IgD-negative memory B cell (primary cell): ENCODE results near the gene ICE2. TPM values are rescaled to one million over a fixed set of nuclear protein-coding genes. Genes with fewer than 3 reads are reported as not detected.

ENCODE experiments used
- H3K27ac Mint-ChIP-seq, 3 donors: one replicate each; pipeline ENCODE4 v1.8.0; 2020 to 2022; ENCODE audit warnings: mild to moderate bottlenecking in 3 of 3, mixed read lengths in 3 of 3, moderate library complexity in 1 of 3
- H3K27me3 Mint-ChIP-seq: one replicate; pipeline ENCODE4 v1.8.0; 2021; ENCODE audit warnings: mixed read lengths
- H3K36me3 Mint-ChIP-seq: one replicate; pipeline ENCODE4 v1.8.0; 2020; ENCODE audit warnings: mild to moderate bottlenecking, mixed read lengths
- H3K4me1 Mint-ChIP-seq, 3 donors: one replicate each; pipeline ENCODE4 v1.8.0; 2020 to 2022; ENCODE audit warnings: mixed read lengths in 3 of 3, mild to moderate bottlenecking in 1 of 3
- H3K4me3 Mint-ChIP-seq, 4 donors: one replicate each; pipeline ENCODE4 v1.8.0; 2020 to 2022; ENCODE audit warnings: mild to moderate bottlenecking in 4 of 4, mixed read lengths in 4 of 4, moderate library complexity in 3 of 4
- H3K9me3 Mint-ChIP-seq, 3 donors: one replicate each; pipeline ENCODE4 v1.8.0; 2020 to 2021; ENCODE audit warnings: mixed read lengths in 3 of 3, mild to moderate bottlenecking in 1 of 3
- polyA plus RNA-seq: library from polyadenylated mRNA; unstranded; fragments of 300-500 nt; fragmentation: Illumina TruSeq; gene quantifications from one replicate; pipeline ENCODE4 v1.2.3, GENCODE V29; 2021

The ICE2 gene
- polyA plus RNA-seq, 1 donor from 2014 or later = 52.8 TPM

DNA sequence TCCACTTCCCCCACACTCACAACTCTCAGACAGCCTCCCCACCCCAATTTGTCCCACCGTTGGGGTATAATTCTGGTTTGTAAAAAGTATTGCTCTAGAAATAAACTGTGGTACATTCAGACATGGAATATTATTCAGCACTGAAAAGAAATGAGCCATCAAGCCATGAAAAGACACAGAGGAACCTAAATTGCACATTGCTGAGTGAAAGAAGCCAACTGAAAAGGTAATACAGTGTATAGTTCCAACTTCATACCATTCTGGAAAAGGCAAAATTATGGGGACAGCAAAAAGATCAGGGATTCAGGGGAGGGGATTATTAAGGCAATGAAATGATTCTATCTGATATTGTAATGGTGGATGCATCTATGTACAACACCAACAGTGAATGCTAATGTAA lies 91.6 kb downstream of the ICE2 start:
- no peak overlapping the region for H3K4me3 Mint-ChIP-seq
- peaks cover 2% of the 10 kb centered on the region for H3K36me3 Mint-ChIP-seq
- no peaks in the 10 kb centered on the region for H3K27me3 Mint-ChIP-seq
- H3K4me1 Mint-ChIP-seq = peaks cover 37 to 43% (median 38%) of the 10 kb centered on the region in 3 donors
- no peaks in the 10 kb centered on the region for H3K9me3 Mint-ChIP-seq
- H3K27ac Mint-ChIP-seq = no peak overlapping the region

DNA sequence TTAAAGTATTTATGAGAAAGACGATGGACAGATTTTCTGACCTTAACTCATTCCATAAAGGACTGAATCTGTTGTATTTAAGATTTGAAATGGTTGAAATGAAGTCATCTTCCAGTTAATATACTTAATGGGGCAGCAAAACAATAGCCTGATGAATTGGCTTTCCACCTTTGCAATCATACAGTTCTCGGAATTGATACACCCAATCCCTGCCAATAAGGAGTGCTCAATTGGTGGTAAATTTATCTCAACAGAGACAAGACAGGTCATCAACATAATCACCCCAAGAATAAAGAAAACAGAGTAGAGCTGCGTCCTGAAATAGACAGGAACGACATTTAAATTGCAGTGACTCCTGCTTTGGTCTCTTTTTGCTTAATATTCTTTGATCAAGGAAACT lies 92.3 kb downstream of the ICE2 start:
- Mint-ChIP-seq H3K27me3 (no peaks in the 10 kb centered on the region), H3K4me1 (peaks cover 34 to 39% (median 35%) of the 10 kb centered on the region in 3 donors), H3K27ac (peak overlapping the region in 1 of 3 donors; percentile 50), H3K36me3 (peaks cover 2% of the 10 kb centered on the region), H3K9me3 (no peaks in the 10 kb centered on the region), H3K4me3 (peak overlapping the region in 1 of 4 donors; percentile 17)

DNA sequence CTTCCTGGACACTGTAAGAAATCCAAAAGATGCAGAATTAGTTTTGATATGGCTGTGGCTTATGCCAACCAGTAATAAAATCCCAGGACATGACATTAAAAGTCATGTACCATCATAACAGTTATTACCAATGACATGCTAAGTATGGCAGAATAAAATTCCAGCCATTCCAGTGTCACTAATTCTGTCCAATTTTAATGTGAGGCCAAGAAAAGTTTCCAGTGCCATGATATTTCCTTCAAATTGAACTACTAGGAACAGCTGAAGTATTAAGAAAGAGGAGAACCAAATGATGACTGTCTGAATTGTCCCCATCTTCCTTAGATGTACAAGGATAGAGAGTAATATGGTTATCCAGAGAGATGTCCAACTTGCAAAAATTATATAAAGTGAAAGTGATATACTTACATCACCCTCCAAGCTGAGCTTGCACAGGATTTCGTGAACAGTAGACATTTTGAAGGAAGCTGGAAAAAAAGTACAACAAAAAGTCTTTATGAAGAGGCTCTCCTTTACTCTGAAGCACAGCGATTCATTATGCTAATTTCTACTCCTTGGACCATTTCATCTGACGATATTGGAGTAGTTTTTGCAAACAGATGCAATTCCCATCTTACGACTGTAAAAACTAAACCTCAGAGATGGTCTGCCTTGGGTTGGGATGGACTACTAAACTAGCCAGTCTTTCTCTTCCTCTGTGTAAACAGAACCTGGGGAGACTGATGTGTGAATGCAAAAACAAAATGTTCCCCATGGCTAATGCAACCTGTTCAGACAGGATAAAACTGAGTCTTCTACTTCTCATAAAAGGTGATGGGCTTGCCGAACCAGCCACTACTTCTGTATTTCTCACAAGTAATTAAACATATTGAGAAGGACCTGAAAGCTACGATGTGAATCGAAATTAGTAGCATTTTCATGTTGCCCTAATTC lies 93.1 kb downstream of the ICE2 start:
- H3K36me3 Mint-ChIP-seq = peaks cover 2% of the 10 kb centered on the region
- H3K27ac Mint-ChIP-seq = peak overlapping the region in 1 of 3 donors; percentile 50
- no peaks in the 10 kb centered on the region for H3K9me3 Mint-ChIP-seq
- peaks cover 29 to 36% (median 30%) of the 10 kb centered on the region in 3 donors for H3K4me1 Mint-ChIP-seq
- H3K27me3 Mint-ChIP-seq = no peaks in the 10 kb centered on the region
- H3K4me3 Mint-ChIP-seq = no peak overlapping the region

DNA sequence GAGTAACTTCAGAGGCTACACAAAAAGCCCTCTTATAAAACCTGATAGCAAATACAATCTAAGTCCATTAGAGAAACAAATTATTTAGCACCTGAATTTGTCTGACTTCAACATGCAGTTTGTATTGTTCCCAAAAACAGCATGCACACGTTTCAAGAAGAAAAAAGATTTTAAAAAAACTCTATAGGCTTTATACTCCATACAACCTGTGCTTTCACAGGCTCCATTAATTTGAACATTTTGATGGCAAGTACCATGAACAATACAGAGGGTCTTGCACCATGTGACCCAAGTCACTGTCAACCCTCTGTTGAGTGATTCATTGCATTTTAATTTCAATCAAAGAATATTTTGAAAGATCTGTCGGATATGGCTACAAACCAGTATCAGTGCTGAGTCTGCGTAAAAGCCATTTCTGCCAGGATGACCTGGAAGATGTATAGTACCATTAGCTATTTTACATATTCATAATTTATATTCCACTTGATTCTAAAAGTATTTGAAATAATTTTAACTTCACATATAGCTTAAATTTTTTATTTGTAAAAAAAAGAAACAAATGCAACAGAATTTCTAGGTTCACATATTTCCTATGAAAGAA lies 94.3 kb downstream of the ICE2 start:
- Mint-ChIP-seq H3K4me1 (peaks cover 17 to 26% (median 25%) of the 10 kb centered on the region in 3 donors), H3K9me3 (no peaks in the 10 kb centered on the region), H3K27ac (no peak overlapping the region), H3K4me3 (no peak overlapping the region), H3K27me3 (no peaks in the 10 kb centered on the region), H3K36me3 (peaks cover 2% of the 10 kb centered on the region)

GRCh38 chr15:60384053-60384452 lies 94.9 kb downstream of the ICE2 start:
- Mint-ChIP-seq H3K4me3 (no peak overlapping the region), H3K4me1 (peaks cover 11 to 20% (median 19%) of the 10 kb centered on the region in 3 donors), H3K9me3 (no peaks in the 10 kb centered on the region), H3K27me3 (no peaks in the 10 kb centered on the region), H3K36me3 (peaks cover 2% of the 10 kb centered on the region), H3K27ac (no peak overlapping the region)

- Mint-ChIP-seq H3K36me3 (peaks cover 2% of the 10 kb centered on the region), H3K27ac (no peak overlapping the region)
Measured at GRCh38 chr15:60382773-60383674, 95.9 kb downstream of the ICE2 start.

DNA sequence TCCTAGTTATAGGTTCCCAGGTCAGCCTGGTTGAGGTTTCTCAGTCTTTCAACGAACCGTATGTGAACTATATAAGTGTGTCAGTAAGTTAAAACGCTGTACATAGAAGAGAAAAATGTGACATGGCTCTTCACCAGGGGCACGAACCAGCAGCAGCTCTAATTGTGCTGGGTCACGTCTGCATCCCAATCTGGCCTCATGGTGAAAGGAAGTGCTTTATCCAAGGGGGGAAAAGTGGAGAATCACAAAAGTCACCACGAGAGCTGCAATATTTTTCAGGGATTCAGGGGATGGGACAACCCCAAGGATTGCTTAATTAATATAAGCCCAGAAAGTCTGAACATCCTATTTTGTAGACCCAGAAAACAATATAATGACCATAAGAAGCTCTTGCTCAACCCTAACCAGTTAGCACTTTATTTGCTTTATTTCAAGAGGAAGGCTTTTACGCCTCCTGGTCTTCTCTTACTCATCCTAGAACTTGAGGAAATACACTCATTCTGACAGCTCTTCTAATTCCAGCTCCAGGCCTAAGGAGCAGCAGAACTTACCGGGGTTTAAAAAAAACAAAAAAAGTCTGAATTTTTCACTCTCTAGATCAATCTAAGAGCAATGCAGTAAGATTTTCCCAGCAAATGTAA lies 97.7 kb downstream of the ICE2 start:
- peaks cover 2% of the 10 kb centered on the region for H3K36me3 Mint-ChIP-seq
- H3K9me3 Mint-ChIP-seq = no peaks in the 10 kb centered on the region
- H3K4me3 Mint-ChIP-seq = no peak overlapping the region
- H3K27me3 Mint-ChIP-seq = no peaks in the 10 kb centered on the region
- H3K4me1 Mint-ChIP-seq = peaks cover 0 to 3% (median 3%) of the 10 kb centered on the region in 3 donors
- peak overlapping the region in 1 of 3 donors; percentile 42 for H3K27ac Mint-ChIP-seq

More at GRCh38 chr15:60382773-60383674, 95.9 kb downstream of the ICE2 start:
- H3K4me1 Mint-ChIP-seq = peaks cover 11 to 16% (median 13%) of the 10 kb centered on the region in 3 donors
- no peak overlapping the region for H3K4me3 Mint-ChIP-seq
- no peaks in the 10 kb centered on the region for H3K9me3 Mint-ChIP-seq
- no peaks in the 10 kb centered on the region for H3K27me3 Mint-ChIP-seq

DNA sequence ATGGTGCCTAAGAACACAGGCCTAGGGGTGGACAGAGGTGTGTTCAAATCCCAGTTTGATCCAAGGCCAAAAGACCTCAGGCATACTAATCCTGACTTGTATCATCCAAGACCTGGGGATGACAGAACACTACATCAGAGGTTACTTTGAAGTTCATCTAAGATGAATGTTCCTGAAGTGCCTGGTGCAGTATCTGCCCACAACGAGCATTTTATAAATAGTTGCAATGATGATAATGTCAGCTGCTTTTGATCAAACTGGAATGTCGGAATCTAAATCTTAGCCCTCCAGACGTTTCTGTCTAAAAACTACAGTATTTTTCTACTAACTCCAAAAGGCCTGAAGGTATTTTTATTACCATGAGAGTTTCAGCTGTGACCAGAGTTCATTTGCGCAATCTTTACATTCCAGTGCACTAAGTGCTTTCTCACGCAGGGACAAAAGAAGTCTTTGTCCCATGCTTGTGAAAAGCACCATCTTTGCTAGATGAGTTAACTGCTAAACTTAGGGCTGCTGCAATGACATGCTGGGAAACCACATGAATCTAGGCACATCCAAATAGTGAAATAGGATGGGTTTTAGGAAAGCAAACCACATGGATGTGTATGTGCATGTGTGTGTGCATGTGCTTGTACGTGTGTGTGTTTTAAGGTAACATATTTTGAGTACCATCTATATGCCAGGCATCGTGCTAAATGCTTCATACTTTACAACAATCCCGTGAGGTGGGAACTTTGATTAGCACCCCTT lies 99.2 kb downstream of the ICE2 start:
- H3K36me3 Mint-ChIP-seq = peaks cover 2% of the 10 kb centered on the region
- H3K27ac Mint-ChIP-seq = no peak overlapping the region
- no peaks in the 10 kb centered on the region for H3K9me3 Mint-ChIP-seq
- no peaks in the 10 kb centered on the region for H3K27me3 Mint-ChIP-seq
- H3K4me1 Mint-ChIP-seq = no peaks in the 10 kb centered on the region
- H3K4me3 Mint-ChIP-seq = no peak overlapping the region

DNA sequence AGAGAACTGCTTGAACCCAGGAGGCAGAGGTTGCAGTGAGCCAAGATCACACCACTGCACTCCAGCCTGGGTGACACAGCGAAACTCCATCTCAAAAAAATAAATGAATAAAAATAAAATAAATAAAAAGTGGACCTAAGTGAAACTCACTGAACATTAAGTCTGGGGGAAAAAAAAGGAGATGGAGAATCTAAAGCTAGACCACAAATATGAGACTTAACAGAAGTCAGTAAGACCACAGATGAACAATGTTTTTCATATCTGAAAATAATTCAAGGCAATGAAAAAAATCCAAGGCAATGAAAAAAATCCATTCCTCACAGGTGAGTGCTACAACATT lies 99.8 kb downstream of the ICE2 start:
- H3K9me3 Mint-ChIP-seq = no peaks in the 10 kb centered on the region
- H3K4me3 Mint-ChIP-seq = no peak overlapping the region
- peaks cover 2% of the 10 kb centered on the region for H3K36me3 Mint-ChIP-seq
- no peak overlapping the region for H3K27ac Mint-ChIP-seq
- H3K4me1 Mint-ChIP-seq = no peaks in the 10 kb centered on the region
- H3K27me3 Mint-ChIP-seq = no peaks in the 10 kb centered on the region

GRCh38 chr15:60376677-60377095 lies 102.3 kb downstream of the ICE2 start:
- Mint-ChIP-seq H3K27ac (no peak overlapping the region), H3K27me3 (no peaks in the 10 kb centered on the region), H3K4me1 (peaks cover 0 to 3% (median 0%) of the 10 kb centered on the region in 3 donors), H3K9me3 (no peaks in the 10 kb centered on the region), H3K4me3 (no peak overlapping the region), H3K36me3 (peaks cover 2% of the 10 kb centered on the region)

DNA sequence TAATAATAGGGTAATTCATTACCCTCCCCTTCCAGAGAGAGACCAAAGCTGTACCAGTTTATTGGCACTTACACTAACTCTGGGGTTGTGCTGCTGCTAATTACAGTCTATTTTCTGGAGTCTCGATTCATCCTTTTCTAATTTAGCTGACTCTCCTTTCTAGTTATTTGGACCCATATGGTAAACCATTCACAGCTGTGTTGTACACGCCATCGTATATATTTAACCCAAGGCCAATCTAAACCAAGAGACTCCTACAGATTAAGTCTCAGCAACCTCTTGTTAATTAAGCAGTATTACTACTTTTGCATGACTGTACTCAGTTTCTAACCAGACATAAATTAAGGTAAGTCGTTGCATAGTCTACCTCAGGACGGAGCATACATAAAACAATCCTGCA lies 103.6 kb downstream of the ICE2 start:
- Mint-ChIP-seq H3K27me3 (no peaks in the 10 kb centered on the region), H3K27ac (no peak overlapping the region), H3K9me3 (no peaks in the 10 kb centered on the region), H3K36me3 (peaks cover 2% of the 10 kb centered on the region), H3K4me3 (no peak overlapping the region), H3K4me1 (peaks cover 0 to 3% (median 0%) of the 10 kb centered on the region in 3 donors)

DNA sequence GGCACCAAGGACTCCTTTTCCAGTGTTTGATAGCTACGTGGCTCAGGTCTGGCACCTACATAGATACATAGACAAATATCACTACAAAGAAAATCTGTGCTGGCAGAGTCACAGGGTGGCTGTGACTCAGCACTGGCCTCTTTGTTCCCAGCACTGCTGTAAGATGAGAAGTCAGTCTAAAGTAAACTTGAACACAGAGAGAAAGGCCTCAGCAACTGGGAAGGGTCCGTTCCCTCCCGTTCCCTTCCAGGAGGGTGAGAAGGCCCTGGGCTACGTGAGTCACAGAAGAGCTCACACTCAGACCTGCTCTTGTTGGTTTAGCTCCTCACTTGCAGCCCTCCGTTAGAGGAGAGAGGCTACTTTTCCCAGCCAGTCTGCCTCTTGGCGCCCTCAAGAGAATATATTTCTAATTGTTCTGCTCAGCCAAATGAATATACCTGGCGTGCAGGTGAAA lies 104.3 kb downstream of the ICE2 start:
- no peak overlapping the region for H3K27ac Mint-ChIP-seq
- H3K36me3 Mint-ChIP-seq = peaks cover 4% of the 10 kb centered on the region
- peaks cover 0 to 3% (median 0%) of the 10 kb centered on the region in 3 donors for H3K4me1 Mint-ChIP-seq
- no peaks in the 10 kb centered on the region for H3K27me3 Mint-ChIP-seq
- H3K4me3 Mint-ChIP-seq = no peak overlapping the region
- no peaks in the 10 kb centered on the region for H3K9me3 Mint-ChIP-seq

DNA sequence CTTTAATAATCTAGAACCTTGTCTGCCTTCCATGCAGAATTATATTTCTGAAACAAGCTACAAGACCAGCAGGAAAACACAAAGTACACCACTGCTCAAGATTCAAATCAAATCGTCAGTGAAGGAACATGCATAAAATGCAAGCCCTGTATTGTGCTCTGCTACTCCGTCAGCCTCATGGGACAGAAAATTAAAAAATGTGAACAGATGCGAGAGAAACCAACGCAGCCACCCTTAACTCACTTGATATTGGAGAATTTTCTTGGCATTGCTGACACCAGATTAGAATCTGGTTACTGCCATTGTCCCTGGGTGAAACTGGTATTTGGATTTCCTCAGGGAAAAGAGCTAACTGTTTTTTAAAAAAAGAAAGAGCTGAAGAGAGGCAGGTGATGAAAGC lies 104.7 kb downstream of the ICE2 start:
- no peak overlapping the region for H3K27ac Mint-ChIP-seq
- H3K36me3 Mint-ChIP-seq = peaks cover 4% of the 10 kb centered on the region
- no peaks in the 10 kb centered on the region for H3K27me3 Mint-ChIP-seq
- no peaks in the 10 kb centered on the region for H3K9me3 Mint-ChIP-seq
- H3K4me1 Mint-ChIP-seq = peaks cover 0 to 4% (median 0%) of the 10 kb centered on the region in 3 donors
- H3K4me3 Mint-ChIP-seq = no peak overlapping the region

GRCh38 chr15:60373745-60374144 lies 105.2 kb downstream of the ICE2 start:
- Mint-ChIP-seq H3K4me3 (no peak overlapping the region), H3K4me1 (peaks cover 0 to 5% (median 0%) of the 10 kb centered on the region in 3 donors), H3K9me3 (no peaks in the 10 kb centered on the region), H3K27ac (no peak overlapping the region), H3K36me3 (peaks cover 4% of the 10 kb centered on the region), H3K27me3 (no peaks in the 10 kb centered on the region)
